SK-N-SH treated with all-trans-retinoic acid at 6 μM for 48 hours (cell line): ENCODE results near the gene SLC44A2.

Experiments
- ATAC-seq: fragments of 200-7000 bp; cut with Tn5 transposase; 3 replicates; pipeline ENCODE4 v1.9.1; 2020; ENCODE audit warnings: mild to moderate bottlenecking, moderate library complexity
- BACH2 ChIP-seq: fragments of 250-450 bp; sonication (Bioruptor Pico); IDR thresholded peaks from 2 replicates; pipeline ENCODE4 v1.9.0; 2021; ENCODE audit warnings: mild to moderate bottlenecking, borderline replicate concordance
- CSDC2 ChIP-seq: fragments of 250-450 bp; sonication (Bioruptor Pico); IDR thresholded peaks from 2 replicates; pipeline ENCODE4 v1.5.0; 2020; ENCODE audit warnings: mild to moderate bottlenecking, moderate library complexity
- OSR1 ChIP-seq: fragments of 250-450 bp; sonication (Bioruptor Pico); IDR thresholded peaks from 2 replicates; pipeline ENCODE4 v1.8.0; 2022; ENCODE audit warnings: moderate library complexity, mild to moderate bottlenecking, inconsistent platforms
- PPARA ChIP-seq: fragments of 250-450 bp; sonication (Bioruptor Pico); IDR thresholded peaks from 2 replicates; pipeline ENCODE4 v1.5.0; 2020; ENCODE audit warnings: mild to moderate bottlenecking, borderline replicate concordance
- RARB ChIP-seq: fragments of 250-450 bp; sonication (Bioruptor Pico); IDR thresholded peaks from 2 replicates; pipeline ENCODE4 v1.8.0; 2021; ENCODE audit warnings: mild to moderate bottlenecking, moderate library complexity
- SNAI2 ChIP-seq: fragments of 250-450 bp; sonication (Bioruptor Pico); IDR thresholded peaks from 2 replicates; pipeline ENCODE4 v1.5.0; 2020; ENCODE audit warnings: mild to moderate bottlenecking, moderate library complexity
- TCF4 ChIP-seq: fragments of 250-450 bp; sonication (Bioruptor Pico); IDR thresholded peaks from 2 replicates; pipeline ENCODE4 v1.8.0; 2021; ENCODE audit warnings: mild to moderate bottlenecking, moderate library complexity, borderline replicate concordance
- TOX ChIP-seq: fragments of 250-450 bp; sonication (Bioruptor Pico); IDR thresholded peaks from 2 replicates; pipeline ENCODE4 v1.8.0; 2021; ENCODE audit warnings: mild to moderate bottlenecking, moderate library complexity, borderline replicate concordance
- ZC3H10 ChIP-seq: fragments of 250-450 bp; sonication (Bioruptor Pico); IDR thresholded peaks from 2 replicates; pipeline ENCODE4 v1.5.1; 2021; ENCODE audit warnings: mild to moderate bottlenecking, moderate library complexity
- ZFP30 ChIP-seq: fragments of 450-650 bp; formaldehyde crosslinking; IDR thresholded peaks from 2 replicates; pipeline ENCODE4 v1.5.0; 2022; ENCODE audit warnings: mild to moderate bottlenecking, moderate library complexity
- ZNF70 ChIP-seq: fragments of 450-650 bp; formaldehyde crosslinking; IDR thresholded peaks from 2 replicates; pipeline ENCODE4 v1.5.0; 2020; ENCODE audit warnings: mild to moderate bottlenecking, moderate library complexity
- TF ChIP-seq, protein P1 (sequence below): fragments of 250-450 bp; sonication (Bioruptor Pico); IDR thresholded peaks from 2 replicates; pipeline ENCODE4 v1.5.0; 2020; ENCODE audit warnings: mild to moderate bottlenecking, moderate library complexity
- TF ChIP-seq, protein P2 (sequence below): fragments of 250-450 bp; sonication (Bioruptor Pico); IDR thresholded peaks from 2 replicates; pipeline ENCODE4 v1.8.0; 2020; ENCODE audit warnings: mild to moderate bottlenecking, moderate library complexity, borderline replicate concordance
- TF ChIP-seq, protein P3 (sequence below): fragments of 250-450 bp; sonication (Bioruptor Pico); IDR thresholded peaks from 2 replicates; pipeline ENCODE4 v1.5.1; 2020; ENCODE audit warnings: low read depth, mild to moderate bottlenecking, moderate library complexity
- TF ChIP-seq, protein P4 (sequence below): fragments of 250-450 bp; sonication (Bioruptor Pico); IDR thresholded peaks from 2 replicates; pipeline ENCODE4 v1.5.1; 2021; ENCODE audit warnings: mild to moderate bottlenecking, moderate library complexity

SLC44A2 gene

DNA sequence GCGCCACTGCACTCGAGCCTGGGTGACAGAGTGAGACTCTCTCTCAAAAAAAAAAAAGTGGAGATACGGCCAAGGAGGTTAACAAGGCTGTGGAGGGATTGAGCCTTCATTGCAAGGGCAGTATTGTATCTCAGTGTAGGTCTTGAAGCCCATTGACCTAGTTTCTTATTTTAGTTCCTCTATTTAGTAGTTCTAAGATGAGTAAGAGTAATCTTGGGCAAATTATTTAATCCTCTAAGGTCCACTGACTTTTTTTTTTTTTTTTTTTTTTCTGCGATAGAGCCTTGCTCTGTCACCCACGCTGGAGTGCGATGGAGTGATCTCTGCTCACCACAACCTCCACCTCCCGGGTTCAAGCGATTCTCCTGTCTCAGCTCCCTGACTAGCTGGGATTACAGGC lies 14.5 kb downstream of the SLC44A2 start (continued):
- TF ChIP-seq, protein P1, sequence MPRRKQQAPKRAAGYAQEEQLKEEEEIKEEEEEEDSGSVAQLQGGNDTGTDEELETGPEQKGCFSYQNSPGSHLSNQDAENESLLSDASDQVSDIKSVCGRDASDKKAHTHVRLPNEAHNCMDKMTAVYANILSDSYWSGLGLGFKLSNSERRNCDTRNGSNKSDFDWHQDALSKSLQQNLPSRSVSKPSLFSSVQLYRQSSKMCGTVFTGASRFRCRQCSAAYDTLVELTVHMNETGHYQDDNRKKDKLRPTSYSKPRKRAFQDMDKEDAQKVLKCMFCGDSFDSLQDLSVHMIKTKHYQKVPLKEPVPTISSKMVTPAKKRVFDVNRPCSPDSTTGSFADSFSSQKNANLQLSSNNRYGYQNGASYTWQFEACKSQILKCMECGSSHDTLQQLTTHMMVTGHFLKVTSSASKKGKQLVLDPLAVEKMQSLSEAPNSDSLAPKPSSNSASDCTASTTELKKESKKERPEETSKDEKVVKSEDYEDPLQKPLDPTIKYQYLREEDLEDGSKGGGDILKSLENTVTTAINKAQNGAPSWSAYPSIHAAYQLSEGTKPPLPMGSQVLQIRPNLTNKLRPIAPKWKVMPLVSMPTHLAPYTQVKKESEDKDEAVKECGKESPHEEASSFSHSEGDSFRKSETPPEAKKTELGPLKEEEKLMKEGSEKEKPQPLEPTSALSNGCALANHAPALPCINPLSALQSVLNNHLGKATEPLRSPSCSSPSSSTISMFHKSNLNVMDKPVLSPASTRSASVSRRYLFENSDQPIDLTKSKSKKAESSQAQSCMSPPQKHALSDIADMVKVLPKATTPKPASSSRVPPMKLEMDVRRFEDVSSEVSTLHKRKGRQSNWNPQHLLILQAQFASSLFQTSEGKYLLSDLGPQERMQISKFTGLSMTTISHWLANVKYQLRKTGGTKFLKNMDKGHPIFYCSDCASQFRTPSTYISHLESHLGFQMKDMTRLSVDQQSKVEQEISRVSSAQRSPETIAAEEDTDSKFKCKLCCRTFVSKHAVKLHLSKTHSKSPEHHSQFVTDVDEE = no peak
- TF ChIP-seq TOX (CRISPR knock-in tag) = no peak
- TF ChIP-seq BACH2 (CRISPR knock-in tag) = no peak
- TF ChIP-seq, protein P2, sequence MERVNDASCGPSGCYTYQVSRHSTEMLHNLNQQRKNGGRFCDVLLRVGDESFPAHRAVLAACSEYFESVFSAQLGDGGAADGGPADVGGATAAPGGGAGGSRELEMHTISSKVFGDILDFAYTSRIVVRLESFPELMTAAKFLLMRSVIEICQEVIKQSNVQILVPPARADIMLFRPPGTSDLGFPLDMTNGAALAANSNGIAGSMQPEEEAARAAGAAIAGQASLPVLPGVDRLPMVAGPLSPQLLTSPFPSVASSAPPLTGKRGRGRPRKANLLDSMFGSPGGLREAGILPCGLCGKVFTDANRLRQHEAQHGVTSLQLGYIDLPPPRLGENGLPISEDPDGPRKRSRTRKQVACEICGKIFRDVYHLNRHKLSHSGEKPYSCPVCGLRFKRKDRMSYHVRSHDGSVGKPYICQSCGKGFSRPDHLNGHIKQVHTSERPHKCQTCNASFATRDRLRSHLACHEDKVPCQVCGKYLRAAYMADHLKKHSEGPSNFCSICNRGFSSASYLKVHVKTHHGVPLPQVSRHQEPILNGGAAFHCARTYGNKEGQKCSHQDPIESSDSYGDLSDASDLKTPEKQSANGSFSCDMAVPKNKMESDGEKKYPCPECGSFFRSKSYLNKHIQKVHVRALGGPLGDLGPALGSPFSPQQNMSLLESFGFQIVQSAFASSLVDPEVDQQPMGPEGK (CRISPR knock-in tag) = no peak

DNA sequence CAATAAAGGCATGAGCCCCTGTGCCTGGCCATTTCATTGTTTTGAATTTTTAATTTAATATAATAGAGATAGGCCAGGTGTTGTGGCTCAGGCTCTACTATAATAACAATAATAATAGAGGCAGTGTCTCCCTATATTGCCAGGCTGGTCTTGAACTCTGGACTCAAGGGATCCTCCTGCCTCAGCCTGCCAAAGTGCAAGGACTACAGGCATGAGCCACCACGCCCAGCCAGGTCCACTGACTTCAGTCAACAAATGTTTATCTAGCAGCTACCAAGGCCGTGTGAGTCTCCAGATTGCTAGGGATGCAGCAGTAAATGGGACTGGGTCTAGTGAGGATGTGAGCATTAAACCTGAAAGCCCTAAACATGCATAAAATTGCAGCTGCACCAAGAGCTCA lies 15.0 kb downstream of the SLC44A2 start:
- no peak for TF ChIP-seq CSDC2 (CRISPR knock-in tag)
- TF ChIP-seq, protein P2 (CRISPR knock-in tag) = no peak
- TF ChIP-seq, protein P3, sequence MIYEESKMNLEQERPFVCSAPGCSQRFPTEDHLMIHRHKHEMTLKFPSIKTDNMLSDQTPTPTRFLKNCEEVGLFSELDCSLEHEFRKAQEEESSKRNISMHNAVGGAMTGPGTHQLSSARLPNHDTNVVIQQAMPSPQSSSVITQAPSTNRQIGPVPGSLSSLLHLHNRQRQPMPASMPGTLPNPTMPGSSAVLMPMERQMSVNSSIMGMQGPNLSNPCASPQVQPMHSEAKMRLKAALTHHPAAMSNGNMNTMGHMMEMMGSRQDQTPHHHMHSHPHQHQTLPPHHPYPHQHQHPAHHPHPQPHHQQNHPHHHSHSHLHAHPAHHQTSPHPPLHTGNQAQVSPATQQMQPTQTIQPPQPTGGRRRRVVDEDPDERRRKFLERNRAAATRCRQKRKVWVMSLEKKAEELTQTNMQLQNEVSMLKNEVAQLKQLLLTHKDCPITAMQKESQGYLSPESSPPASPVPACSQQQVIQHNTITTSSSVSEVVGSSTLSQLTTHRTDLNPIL (CRISPR knock-in tag) = no peak

DNA sequence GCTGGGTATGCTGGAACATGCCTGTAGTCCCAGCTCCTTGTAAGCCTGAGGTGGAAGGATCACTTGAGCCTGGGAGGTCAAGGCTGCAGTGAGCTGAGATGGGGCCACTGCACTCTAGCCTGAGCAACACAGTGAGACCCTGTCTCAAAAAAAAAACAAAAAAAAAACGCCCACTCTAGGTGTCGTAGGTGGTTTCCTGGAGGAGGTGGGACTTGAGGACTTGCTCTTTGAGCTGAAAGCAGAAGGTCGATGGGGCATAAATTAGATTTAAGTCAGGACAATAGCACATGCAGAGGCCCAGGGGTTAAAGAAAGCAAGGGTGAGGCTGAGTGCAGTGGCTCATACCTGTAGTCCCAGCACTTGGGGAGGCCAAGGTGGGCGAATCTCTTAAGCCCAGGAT lies 15.9 kb downstream of the SLC44A2 start:
- TF ChIP-seq RARB (CRISPR knock-in tag) = no peak
- no peak for TF ChIP-seq ZC3H10 (CRISPR knock-in tag)
- no peak for TF ChIP-seq TOX (CRISPR knock-in tag)
- no peak for TF ChIP-seq OSR1
- TF ChIP-seq, protein P4, sequence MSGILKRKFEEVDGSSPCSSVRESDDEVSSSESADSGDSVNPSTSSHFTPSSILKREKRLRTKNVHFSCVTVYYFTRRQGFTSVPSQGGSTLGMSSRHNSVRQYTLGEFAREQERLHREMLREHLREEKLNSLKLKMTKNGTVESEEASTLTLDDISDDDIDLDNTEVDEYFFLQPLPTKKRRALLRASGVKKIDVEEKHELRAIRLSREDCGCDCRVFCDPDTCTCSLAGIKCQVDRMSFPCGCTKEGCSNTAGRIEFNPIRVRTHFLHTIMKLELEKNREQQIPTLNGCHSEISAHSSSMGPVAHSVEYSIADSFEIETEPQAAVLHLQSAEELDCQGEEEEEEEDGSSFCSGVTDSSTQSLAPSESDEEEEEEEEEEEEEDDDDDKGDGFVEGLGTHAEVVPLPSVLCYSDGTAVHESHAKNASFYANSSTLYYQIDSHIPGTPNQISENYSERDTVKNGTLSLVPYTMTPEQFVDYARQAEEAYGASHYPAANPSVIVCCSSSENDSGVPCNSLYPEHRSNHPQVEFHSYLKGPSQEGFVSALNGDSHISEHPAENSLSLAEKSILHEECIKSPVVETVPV (CRISPR knock-in tag) = no peak
- TF ChIP-seq, protein P2 (CRISPR knock-in tag) = no peak
- TF ChIP-seq TCF4 = no peak
- no peak for TF ChIP-seq SNAI2 (CRISPR knock-in tag)
- no peak for TF ChIP-seq PPARA
- TF ChIP-seq, protein P1 = no peak
- TF ChIP-seq ZFP30 (CRISPR knock-in tag) = no peak
- no peak for TF ChIP-seq ZNF70 (CRISPR knock-in tag)
- ATAC-seq = no peak

More for the DNA sequence above, 15.0 kb downstream of the SLC44A2 start:
- ATAC-seq = no peak
